ENCODE results near the gene TLR3. TPM values are rescaled to one million over a fixed set of nuclear protein-coding genes. Genes with fewer than 3 reads are reported as not detected.
"Not testable (repeated sequence)": the region's sequence is repeated elsewhere in the genome, so short reads cannot be mapped to it uniquely, and the experiment has no call there.

The TLR3 gene
- total and polyA plus RNA-seq, 3 experiments from 2014 or later = 0.11 to 5.2 (median 0.33) TPM

DNA sequence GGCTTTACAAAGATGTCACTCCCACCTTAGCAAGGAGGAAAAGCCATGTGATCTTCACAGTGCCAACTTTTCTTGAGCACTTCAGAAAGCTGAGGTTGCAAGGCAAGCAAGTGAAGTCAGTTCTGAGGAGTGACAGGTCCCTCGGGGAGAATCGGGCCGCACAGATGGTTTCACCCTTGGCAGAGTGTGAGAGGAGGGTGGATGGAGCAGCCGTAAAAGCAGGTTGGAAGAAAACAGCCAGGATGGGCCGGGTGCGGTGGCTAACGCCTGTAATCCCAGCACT lies 43.6 kb upstream of the TLR3 start:
- no peak for DNase-seq
- POLR2A ChIA-PET = no interaction called here
- no peak overlapping the region for H3K4me3 ChIP-seq (ENCODE audit: low read length)
- no peaks in the 10 kb centered on the region for H3K4me1 Mint-ChIP-seq
- peaks cover 11 to 37% of the 10 kb centered on the region in 2 donors for H3K27me3 Mint-ChIP-seq
- H3K36me3 Mint-ChIP-seq = no peaks in the 10 kb centered on the region
- H3K36me3 ChIP-seq (ENCODE audit: insufficient read depth, low read length) = no peaks in the 10 kb centered on the region
- H3K27me3 ChIP-seq (ENCODE audit: insufficient read depth, low read length, poor library complexity, severe bottlenecking) = no peaks in the 10 kb centered on the region
- no peak overlapping the region for H3K4me3 Mint-ChIP-seq
- CTCF ChIA-PET = no interaction called here
- no peak overlapping the region for H3K27ac Mint-ChIP-seq
- no peak overlapping the region for H3K27ac ChIP-seq (ENCODE audit: low read depth, low read length)
- peaks cover 0 to 3% (median 0%) of the 10 kb centered on the region in 5 donors for H3K9me3 Mint-ChIP-seq
- H3K9me3 ChIP-seq (ENCODE audit: low read length) = no peaks in the 10 kb centered on the region
- no peaks in the 10 kb centered on the region for H3K4me1 ChIP-seq (ENCODE audit: insufficient read depth, low read length)

DNA sequence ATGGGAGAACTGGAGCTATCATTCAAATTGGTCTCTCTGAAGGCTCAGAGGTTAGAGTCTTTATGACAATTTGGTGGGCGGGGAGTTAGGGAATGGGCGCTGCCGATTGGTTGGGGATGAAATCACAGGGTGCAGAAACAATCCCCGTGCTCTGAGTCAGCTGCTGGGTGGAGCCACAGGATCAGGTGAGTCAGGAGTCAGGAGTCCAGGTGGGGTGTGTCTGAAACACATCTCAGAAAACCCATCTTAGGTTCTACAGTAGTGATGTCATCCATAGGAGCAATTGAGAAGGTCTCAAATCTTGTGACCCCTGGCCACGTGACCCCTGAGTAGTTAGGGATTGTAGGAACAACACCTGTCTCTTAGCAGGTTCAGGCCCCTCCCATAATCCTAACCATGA lies 41.6 kb upstream of the TLR3 start:
- ChIA-PET POLR2A (no interaction called here), CTCF (no interaction called here)
- no peaks in the 10 kb centered on the region for H3K36me3 ChIP-seq (ENCODE audit: insufficient read depth, low read length)
- Mint-ChIP-seq H3K4me3 (no peak overlapping the region), H3K36me3 (no peaks in the 10 kb centered on the region), H3K4me1 (no peaks in the 10 kb centered on the region), H3K27me3 (peaks cover 14 to 43% of the 10 kb centered on the region in 2 donors), H3K9me3 (peaks cover 0 to 4% (median 0%) of the 10 kb centered on the region in 5 donors), H3K27ac (no peak overlapping the region)
- no peak overlapping the region for H3K4me3 ChIP-seq (ENCODE audit: low read length)
- H3K27me3 ChIP-seq (ENCODE audit: insufficient read depth, low read length, poor library complexity, severe bottlenecking) = no peaks in the 10 kb centered on the region
- no peak for DNase-seq
- no peaks in the 10 kb centered on the region for H3K9me3 ChIP-seq (ENCODE audit: low read length)
- H3K4me1 ChIP-seq (ENCODE audit: insufficient read depth, low read length) = no peaks in the 10 kb centered on the region
- H3K27ac ChIP-seq (ENCODE audit: low read depth, low read length) = no peak overlapping the region

DNA sequence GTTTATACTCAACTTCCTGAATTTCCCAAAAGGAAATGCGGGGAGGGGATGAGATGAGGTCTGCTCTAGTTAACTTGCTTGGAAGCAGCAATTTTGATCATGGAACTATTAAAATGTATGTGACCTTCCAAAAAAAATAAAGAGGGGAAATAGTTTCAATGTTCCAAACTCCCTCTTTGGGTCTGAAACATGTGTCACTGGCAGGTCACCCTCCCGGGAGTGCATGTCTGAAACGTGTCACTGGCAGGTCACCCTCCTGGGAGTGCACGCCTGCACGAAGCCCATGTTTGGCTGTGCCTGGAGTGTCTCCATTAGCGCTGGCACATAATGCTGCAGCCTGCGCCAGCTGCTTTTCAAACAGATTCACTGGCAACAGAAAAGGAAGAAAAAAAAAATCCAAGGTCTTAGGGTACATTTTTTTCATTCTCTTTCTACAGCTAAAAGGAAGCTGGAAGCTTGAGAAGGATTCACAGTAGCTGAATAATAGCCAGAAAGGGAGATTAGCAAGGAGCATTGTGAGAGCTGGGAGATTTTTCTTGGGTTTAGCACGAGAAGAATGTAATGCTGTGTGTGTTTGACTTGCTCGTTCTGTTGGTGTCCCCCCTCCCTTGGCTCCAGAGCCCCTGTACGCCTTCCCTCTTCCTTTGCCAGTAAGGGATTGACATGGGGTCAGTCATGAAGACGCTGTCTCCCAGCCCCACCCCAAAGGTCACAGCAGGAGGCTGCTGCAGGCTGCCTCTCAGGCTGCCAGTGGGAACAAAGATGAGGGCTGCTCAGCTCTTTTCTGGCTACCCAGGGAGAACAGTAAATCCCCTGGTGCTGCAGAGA lies 39.2 kb upstream of the TLR3 start:
- ChIA-PET CTCF (no interaction called here), POLR2A (no interaction called here)
- Mint-ChIP-seq H3K9me3 (peaks cover 0 to 7% (median 4%) of the 10 kb centered on the region in 5 donors), H3K36me3 (no peaks in the 10 kb centered on the region), H3K4me1 (no peaks in the 10 kb centered on the region), H3K4me3 (no peak overlapping the region), H3K27me3 (peaks cover 19 to 38% of the 10 kb centered on the region in 2 donors), H3K27ac (no peak overlapping the region)
- DNase-seq = no peak
- Histone ChIP-seq H3K4me3 (ENCODE audit: low read length) (no peak overlapping the region), H3K27ac (ENCODE audit: low read depth, low read length) (no peak overlapping the region), H3K9me3 (ENCODE audit: low read length) (no peaks in the 10 kb centered on the region), H3K4me1 (ENCODE audit: insufficient read depth, low read length) (no peaks in the 10 kb centered on the region), H3K27me3 (ENCODE audit: insufficient read depth, low read length, poor library complexity, severe bottlenecking) (no peaks in the 10 kb centered on the region), H3K36me3 (ENCODE audit: insufficient read depth, low read length) (no peaks in the 10 kb centered on the region)

DNA sequence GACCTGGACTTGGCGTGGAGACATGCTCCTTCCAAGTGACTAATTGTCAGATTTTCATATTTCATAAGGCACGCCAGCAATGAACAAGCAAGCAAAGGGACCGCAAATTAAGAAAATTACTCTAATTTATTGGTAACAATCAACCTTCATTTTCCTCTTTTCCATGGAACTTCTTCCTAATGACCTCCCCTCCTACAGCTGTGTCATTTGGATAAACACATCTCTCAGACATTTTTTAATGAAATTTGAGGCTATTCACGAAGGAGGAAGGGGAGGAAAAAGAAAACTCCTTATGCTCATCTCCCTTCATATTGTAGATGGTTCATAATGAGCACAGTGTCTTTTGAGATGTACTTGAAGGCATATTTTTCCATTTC lies 38.6 kb upstream of the TLR3 start:
- H3K9me3 ChIP-seq (ENCODE audit: low read length) = no peaks in the 10 kb centered on the region
- H3K27me3 ChIP-seq (ENCODE audit: insufficient read depth, low read length, poor library complexity, severe bottlenecking) = no peaks in the 10 kb centered on the region
- ChIA-PET POLR2A (no interaction called here), CTCF (no interaction called here)
- no peak for DNase-seq
- H3K4me1 ChIP-seq (ENCODE audit: insufficient read depth, low read length) = no peaks in the 10 kb centered on the region
- H3K27ac ChIP-seq (ENCODE audit: low read depth, low read length) = no peak overlapping the region
- Mint-ChIP-seq H3K36me3 (no peaks in the 10 kb centered on the region), H3K4me1 (no peaks in the 10 kb centered on the region), H3K4me3 (no peak overlapping the region), H3K9me3 (peaks cover 0 to 11% (median 4%) of the 10 kb centered on the region in 5 donors), H3K27ac (no peak overlapping the region), H3K27me3 (peaks cover 24 to 36% of the 10 kb centered on the region in 2 donors)
- H3K36me3 ChIP-seq (ENCODE audit: insufficient read depth, low read length) = no peaks in the 10 kb centered on the region
- H3K4me3 ChIP-seq (ENCODE audit: low read length) = no peak overlapping the region

DNA sequence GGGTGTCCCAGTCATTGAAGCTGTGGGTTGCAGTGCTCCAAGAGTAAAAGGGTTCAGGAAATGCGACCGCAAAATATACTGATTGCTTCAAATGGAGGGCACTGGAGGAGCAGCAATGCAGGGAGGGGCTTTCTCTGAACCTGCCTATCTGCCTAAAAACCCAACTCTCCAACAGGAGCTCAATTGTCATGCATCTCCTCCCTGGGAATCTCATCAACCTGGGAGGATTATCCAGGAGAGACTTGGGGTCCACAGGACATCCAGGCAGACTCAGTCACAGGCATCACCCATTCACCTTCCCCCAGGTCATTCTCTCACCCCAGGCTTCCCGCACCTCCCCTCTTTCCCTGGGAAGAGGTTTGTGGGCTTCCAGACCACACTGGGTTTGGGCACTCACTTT lies 38.2 kb upstream of the TLR3 start:
- no peaks in the 10 kb centered on the region for H3K27me3 ChIP-seq (ENCODE audit: insufficient read depth, low read length, poor library complexity, severe bottlenecking)
- Mint-ChIP-seq H3K9me3 (peaks cover 0 to 11% (median 4%) of the 10 kb centered on the region in 5 donors), H3K36me3 (no peaks in the 10 kb centered on the region), H3K4me1 (no peaks in the 10 kb centered on the region), H3K4me3 (no peak overlapping the region), H3K27me3 (peaks cover 22 to 36% of the 10 kb centered on the region in 2 donors), H3K27ac (no peak overlapping the region)
- ChIA-PET CTCF (no interaction called here), POLR2A (no interaction called here)
- no peaks in the 10 kb centered on the region for H3K4me1 ChIP-seq (ENCODE audit: insufficient read depth, low read length)
- no peak overlapping the region for H3K4me3 ChIP-seq (ENCODE audit: low read length)
- no peaks in the 10 kb centered on the region for H3K9me3 ChIP-seq (ENCODE audit: low read length)
- H3K27ac ChIP-seq (ENCODE audit: low read depth, low read length) = no peak overlapping the region
- H3K36me3 ChIP-seq (ENCODE audit: insufficient read depth, low read length) = no peaks in the 10 kb centered on the region
- no peak for DNase-seq

DNA sequence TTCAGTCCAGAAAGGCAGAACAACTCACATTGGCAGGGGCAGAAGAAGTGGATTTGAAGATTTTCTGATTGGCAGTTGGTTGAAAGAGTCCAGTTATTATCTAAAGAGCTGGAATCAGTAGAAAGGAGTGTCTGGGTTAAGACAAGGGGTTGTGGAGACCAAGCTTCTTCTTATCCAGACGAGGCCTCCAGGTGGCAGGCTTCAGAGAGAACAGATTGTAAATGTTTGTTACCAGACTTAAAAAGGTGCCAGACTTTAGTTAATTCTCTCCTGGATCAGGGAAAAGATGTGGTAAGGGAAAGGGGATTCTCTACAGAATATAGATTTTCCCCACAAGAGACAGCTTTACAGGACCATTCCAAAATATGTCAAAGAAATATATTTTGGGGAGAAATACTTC lies 36.7 kb upstream of the TLR3 start:
- POLR2A ChIA-PET = no interaction called here
- no peak overlapping the region for H3K4me3 ChIP-seq (ENCODE audit: low read length)
- Mint-ChIP-seq H3K36me3 (no peaks in the 10 kb centered on the region), H3K27ac (no peak overlapping the region), H3K4me1 (no peaks in the 10 kb centered on the region), H3K27me3 (peaks cover 25 to 46% of the 10 kb centered on the region in 2 donors), H3K9me3 (peaks cover 0 to 9% (median 4%) of the 10 kb centered on the region in 5 donors), H3K4me3 (no peak overlapping the region)
- no peak overlapping the region for H3K27ac ChIP-seq (ENCODE audit: low read depth, low read length)
- H3K9me3 ChIP-seq (ENCODE audit: low read length) = no peaks in the 10 kb centered on the region
- CTCF ChIA-PET = no interaction called here
- H3K4me1 ChIP-seq (ENCODE audit: insufficient read depth, low read length) = no peaks in the 10 kb centered on the region
- DNase-seq = no peak
- H3K27me3 ChIP-seq (ENCODE audit: insufficient read depth, low read length, poor library complexity, severe bottlenecking) = no peaks in the 10 kb centered on the region
- H3K36me3 ChIP-seq (ENCODE audit: insufficient read depth, low read length) = no peaks in the 10 kb centered on the region

DNA sequence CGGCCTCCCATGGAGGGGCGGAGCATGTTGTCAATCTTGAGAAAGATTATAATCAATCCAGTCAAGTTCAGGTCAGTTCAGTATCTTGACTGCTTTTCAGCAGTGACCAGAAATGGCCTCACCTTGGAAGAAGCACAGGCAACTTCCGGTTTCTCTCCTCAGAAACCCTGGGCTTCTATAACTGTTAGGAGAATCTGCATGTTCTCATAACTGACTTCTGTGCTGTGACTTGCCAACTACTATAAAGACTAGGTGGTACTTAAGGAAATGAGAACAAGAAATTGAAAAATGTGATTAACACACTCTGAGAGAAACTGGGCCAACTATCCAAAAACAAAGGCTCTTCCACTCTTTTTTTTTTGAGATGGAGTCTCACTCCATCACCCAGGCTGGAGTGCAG lies 35.9 kb upstream of the TLR3 start:
- ChIA-PET POLR2A (no interaction called here), CTCF (no interaction called here)
- no peaks in the 10 kb centered on the region for H3K36me3 Mint-ChIP-seq
- no peaks in the 10 kb centered on the region for H3K9me3 ChIP-seq (ENCODE audit: low read length)
- H3K9me3 Mint-ChIP-seq = peaks cover 0 to 9% (median 4%) of the 10 kb centered on the region in 5 donors
- no peak overlapping the region for H3K27ac Mint-ChIP-seq
- DNase-seq = no peak
- H3K4me1 ChIP-seq (ENCODE audit: insufficient read depth, low read length) = no peaks in the 10 kb centered on the region
- no peaks in the 10 kb centered on the region for H3K27me3 ChIP-seq (ENCODE audit: insufficient read depth, low read length, poor library complexity, severe bottlenecking)
- peaks cover 24 to 46% of the 10 kb centered on the region in 2 donors for H3K27me3 Mint-ChIP-seq
- H3K4me3 Mint-ChIP-seq = no peak overlapping the region
- H3K4me3 ChIP-seq (ENCODE audit: low read length) = no peak overlapping the region
- H3K27ac ChIP-seq (ENCODE audit: low read depth, low read length) = no peak overlapping the region
- H3K4me1 Mint-ChIP-seq = peaks cover 0 to 3% (median 0%) of the 10 kb centered on the region in 3 donors
- H3K36me3 ChIP-seq (ENCODE audit: insufficient read depth, low read length) = no peaks in the 10 kb centered on the region

DNA sequence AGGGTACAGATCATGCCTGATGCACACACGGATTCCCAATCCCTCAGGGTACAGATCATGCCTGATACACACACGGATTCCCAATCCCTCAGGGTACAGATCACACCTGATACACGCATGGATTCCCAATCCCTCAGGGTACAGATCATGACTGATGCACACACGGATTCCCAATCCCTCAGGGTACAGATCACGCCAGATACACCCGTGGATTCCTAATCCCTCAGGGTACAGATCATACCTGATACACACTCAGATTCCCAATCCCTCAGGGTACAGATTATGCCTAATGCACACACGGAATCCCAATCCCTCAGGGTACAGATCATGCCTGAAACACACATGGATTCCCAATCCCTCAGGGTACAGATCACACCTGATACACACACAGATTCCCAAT lies 34.3 kb upstream of the TLR3 start:
- H3K4me1 ChIP-seq (ENCODE audit: insufficient read depth, low read length); H3K9me3 Mint-ChIP-seq; H3K36me3 ChIP-seq (ENCODE audit: insufficient read depth, low read length); DNase-seq; POLR2A ChIA-PET; H3K27ac Mint-ChIP-seq; H3K27ac ChIP-seq (ENCODE audit: low read depth, low read length); H3K9me3 ChIP-seq (ENCODE audit: low read length); CTCF ChIA-PET; H3K36me3 Mint-ChIP-seq; H3K27me3 ChIP-seq (ENCODE audit: insufficient read depth, low read length, poor library complexity, severe bottlenecking); H3K4me3 Mint-ChIP-seq; H3K4me1 Mint-ChIP-seq; H3K4me3 ChIP-seq (ENCODE audit: low read length): not testable (repeated sequence)
- H3K27me3 Mint-ChIP-seq = peaks cover 27 to 50% of the 10 kb centered on the region in 2 donors

All from CD8-positive, alpha-beta memory T cell (primary cell).